ENCODE data around the gene CYP17A1. TPM values are rescaled to one million over a fixed set of nuclear protein-coding genes. Genes with fewer than 3 reads are reported as not detected.
"Not testable (repeated sequence)": the region's sequence is repeated elsewhere in the genome, so short reads cannot be mapped to it uniquely, and the experiment has no call there.

CYP17A1 gene
- total RNA-seq, 6 experiments from 2014 or later = not detected

GRCh38 chr10:102841827-102842345, 4.7 kb upstream of the CYP17A1 start:
- Mint-ChIP-seq H3K4me3 (no peak overlapping the region), H3K27me3 (ENCODE audit: insufficient read depth) (peaks cover 25% of the 10 kb centered on the region), H3K36me3 (ENCODE audit: low read depth) (peaks cover 34% of the 10 kb centered on the region), H3K27ac (no peak overlapping the region), H3K9me3 (peaks cover 39% of the 10 kb centered on the region), H3K4me1 (ENCODE audit: low read depth) (peaks cover 6% of the 10 kb centered on the region; the same call in 1 of the 2 replicates)
- no peak for TF ChIP-seq CTCF (IDR thresholded peaks at IDR 0.05)
- no peak for DNase-seq

- peaks cover 31% of the 10 kb centered on the region for H3K9me3 Mint-ChIP-seq
- not testable (repeated sequence) for H3K4me1 Mint-ChIP-seq (ENCODE audit: low read depth); DNase-seq; H3K27ac Mint-ChIP-seq; H3K4me3 Mint-ChIP-seq
- peaks cover 24% of the 10 kb centered on the region for H3K27me3 Mint-ChIP-seq (ENCODE audit: insufficient read depth)
- peaks cover 29% of the 10 kb centered on the region for H3K36me3 Mint-ChIP-seq (ENCODE audit: low read depth)
These were observed 1.2 kb upstream of the CYP17A1 start for GRCh38 chr10:102838276-102838927.

- Mint-ChIP-seq H3K9me3 (peaks cover 23% of the 10 kb centered on the region), H3K27ac (no peak overlapping the region), H3K4me3 (no peak overlapping the region), H3K4me1 (ENCODE audit: low read depth) (peaks cover 20% of the 10 kb centered on the region), H3K36me3 (ENCODE audit: low read depth) (peaks cover 21% of the 10 kb centered on the region), H3K27me3 (ENCODE audit: insufficient read depth) (peaks cover 22% of the 10 kb centered on the region)
- peak; percentile 92 for TF ChIP-seq CTCF (IDR thresholded peaks at IDR 0.05)
- DNase-seq = peak; percentile 58
These were observed 2.2 kb downstream of the CYP17A1 start for GRCh38 chr10:102835007-102835482.

- Mint-ChIP-seq H3K36me3 (ENCODE audit: low read depth) (peaks cover 18% of the 10 kb centered on the region), H3K9me3 (peaks cover 19% of the 10 kb centered on the region), H3K27ac (no peak overlapping the region), H3K27me3 (ENCODE audit: insufficient read depth) (peaks cover 19% of the 10 kb centered on the region), H3K4me1 (ENCODE audit: low read depth) (peaks cover 20% of the 10 kb centered on the region), H3K4me3 (no peak overlapping the region)
- no peak for DNase-seq
- no peak for TF ChIP-seq CTCF (IDR thresholded peaks at IDR 0.05)
These were observed 3.1 kb downstream of the CYP17A1 start for GRCh38 chr10:102834143-102834542.

GRCh38 chr10:102832987-102833386, 4.2 kb downstream of the CYP17A1 start:
- H3K27me3 Mint-ChIP-seq (ENCODE audit: insufficient read depth) = peaks cover 14% of the 10 kb centered on the region
- peaks cover 20% of the 10 kb centered on the region for H3K4me1 Mint-ChIP-seq (ENCODE audit: low read depth)
- peak; percentile 68 for DNase-seq
- TF ChIP-seq CTCF (IDR thresholded peaks at IDR 0.05) = no peak
- H3K4me3 Mint-ChIP-seq = no peak overlapping the region
- H3K36me3 Mint-ChIP-seq (ENCODE audit: low read depth) = peaks cover 7% of the 10 kb centered on the region
- H3K9me3 Mint-ChIP-seq = peaks cover 7% of the 10 kb centered on the region
- peak overlapping the region; percentile 66 for H3K27ac Mint-ChIP-seq

GRCh38 chr10:102832248-102832647, 5.0 kb downstream of the CYP17A1 start:
- H3K4me3 Mint-ChIP-seq = no peak overlapping the region
- DNase-seq = no peak
- H3K36me3 Mint-ChIP-seq (ENCODE audit: low read depth) = 0 out of 2 replicates have a peak, but pooled peaks cover under 1% of the 10 kb centered on the region
- H3K27ac Mint-ChIP-seq = no peak overlapping the region
- peaks cover 20% of the 10 kb centered on the region for H3K4me1 Mint-ChIP-seq (ENCODE audit: low read depth)
- H3K9me3 Mint-ChIP-seq = no peaks in the 10 kb centered on the region
- TF ChIP-seq CTCF (IDR thresholded peaks at IDR 0.05) = no peak
- peaks cover 10% of the 10 kb centered on the region for H3K27me3 Mint-ChIP-seq (ENCODE audit: insufficient read depth)

Data from HFFc6 (cell line).